ENCODE data around the gene APOBEC3A. TPM values are rescaled to one million over a fixed set of nuclear protein-coding genes. Genes with fewer than 3 reads are reported as not detected.
A peak's percentile ranks its signal among the peaks of the same experiment; 100 is the strongest.
"Not testable (repeated sequence)": the region's sequence is repeated elsewhere in the genome, so short reads cannot be mapped to it uniquely, and the experiment has no call there.

The APOBEC3A gene
- polyA plus RNA-seq, 3 donors, result 0.46 to 22.4 (median 16.5) TPM

DNA sequence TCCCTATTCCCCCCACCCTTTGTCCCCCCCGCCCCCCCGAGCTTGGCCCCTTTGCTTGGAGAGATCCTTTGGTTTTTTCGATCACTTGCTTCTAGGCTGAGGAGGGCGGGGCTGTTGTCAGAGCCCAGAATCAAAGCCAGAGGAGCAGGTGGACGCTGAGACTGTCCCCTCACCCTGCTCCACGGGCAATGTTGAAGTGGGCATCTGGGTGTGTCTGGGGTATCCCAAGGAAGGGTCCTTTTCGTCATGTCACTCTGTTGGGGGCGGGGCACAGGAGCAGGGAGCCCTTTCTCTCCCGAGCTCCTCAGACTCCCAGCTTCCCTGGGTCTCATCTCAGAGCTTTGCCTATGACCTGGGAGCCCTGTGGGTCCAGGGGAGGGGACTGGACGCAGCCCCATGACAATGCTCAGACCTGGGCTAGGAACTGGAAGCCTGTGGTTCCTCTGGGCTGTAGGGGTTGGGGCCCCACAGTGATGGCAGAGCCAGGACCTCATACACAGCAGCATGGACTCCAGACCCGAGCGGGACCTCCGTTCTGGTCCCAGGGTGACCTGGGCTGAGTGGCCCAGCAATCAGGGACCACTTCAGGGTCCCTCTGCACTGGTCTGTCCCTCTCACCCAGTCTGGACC, 2.9 kb upstream of the APOBEC3A start:
- WGBS, 3 donors, result 69 to 80% (median 73%) methylated on average over 12 to 13 of the region's 13 CpGs
- peak overlapping the region; percentile 57 for H3K27ac ChIP-seq (ENCODE audit: low read depth, low read length)

DNA sequence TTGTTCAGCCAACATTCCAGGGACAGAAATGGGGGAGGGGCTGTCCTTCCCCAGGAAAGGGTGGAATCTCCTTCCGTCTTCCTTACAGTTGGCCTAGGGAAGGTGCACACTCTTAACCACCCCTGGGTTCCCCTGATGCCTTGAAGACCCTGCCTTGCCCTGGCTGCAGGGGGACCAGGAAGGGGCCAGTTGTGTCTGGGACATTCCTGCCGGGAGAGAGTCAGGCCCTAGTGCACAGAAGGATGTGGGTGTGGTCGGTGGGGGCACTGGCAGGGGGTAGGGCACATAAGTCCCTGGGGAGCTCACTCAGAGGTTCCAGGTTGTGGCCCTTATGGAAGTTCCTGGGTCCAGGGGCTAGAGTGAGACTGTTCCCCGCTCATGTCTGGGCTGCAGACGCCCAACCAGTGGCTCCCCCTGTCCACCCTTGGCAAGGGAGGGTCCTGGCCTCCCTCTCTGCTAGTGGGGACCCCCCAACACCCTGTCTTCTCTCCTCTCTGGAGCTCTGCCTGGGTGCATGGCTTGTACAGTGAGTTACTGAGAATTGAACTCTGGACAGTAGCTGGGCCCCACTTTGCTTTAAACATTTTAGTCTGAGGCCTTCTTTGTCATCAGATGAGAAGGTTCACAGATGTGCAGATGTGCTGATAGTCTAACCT, 2.0 kb upstream of the APOBEC3A start:
- H3K27ac ChIP-seq (ENCODE audit: low read depth, low read length), result no peak overlapping the region
- WGBS, 3 donors, result 63 to 75% (median 66%) methylated on average over 5 of the region's 5 CpGs

DNA sequence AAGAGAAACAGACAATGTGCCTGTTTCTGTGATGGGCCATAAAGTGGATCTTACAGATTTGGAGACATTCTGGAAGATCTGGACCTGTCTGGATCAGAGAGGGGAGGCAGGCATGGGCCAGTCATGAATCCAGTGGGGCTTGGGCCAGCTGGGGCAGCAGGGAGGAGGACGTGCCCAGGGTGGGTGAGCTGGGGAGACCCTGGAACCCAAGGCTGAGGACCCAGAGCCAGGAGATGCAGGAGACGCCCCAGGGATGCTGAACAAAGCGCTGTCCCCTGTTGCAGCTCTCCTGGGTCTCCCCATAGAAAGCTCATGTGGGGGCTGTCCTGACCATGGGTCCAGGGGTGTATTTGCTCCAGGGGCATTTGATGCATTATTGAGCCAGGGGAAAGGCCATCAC, 1.5 kb upstream of the APOBEC3A start:
- 94 to 100% (median 95%) methylated on average over 3 of the region's 3 CpGs for WGBS, 3 donors
- no peak overlapping the region for H3K27ac ChIP-seq (ENCODE audit: low read depth, low read length)

DNA sequence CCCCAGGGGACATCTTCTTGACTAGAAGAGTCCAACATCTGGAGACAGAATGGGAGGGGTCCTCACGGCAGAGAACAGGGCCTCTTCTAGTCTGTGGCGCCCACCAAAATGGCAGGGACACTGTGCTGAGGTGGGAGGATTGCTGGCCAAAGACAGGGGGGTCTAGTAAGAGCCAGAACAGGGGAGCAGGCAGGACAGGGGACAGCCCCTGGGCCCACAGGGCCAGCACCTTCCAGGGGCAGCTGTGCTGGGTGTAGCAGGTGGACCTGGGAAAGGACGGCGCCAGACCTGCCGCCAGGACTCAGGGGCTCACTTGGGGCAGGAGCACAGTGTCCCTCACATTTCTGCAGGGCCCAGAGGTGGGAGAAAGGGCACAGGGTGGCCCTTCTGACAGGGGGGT, 858 bp upstream of the APOBEC3A start:
- no peak overlapping the region for H3K27ac ChIP-seq (ENCODE audit: low read depth, low read length)
- WGBS, 3 donors, result 84 to 88% (median 86%) methylated on average over 5 of the region's 5 CpGs

DNA sequence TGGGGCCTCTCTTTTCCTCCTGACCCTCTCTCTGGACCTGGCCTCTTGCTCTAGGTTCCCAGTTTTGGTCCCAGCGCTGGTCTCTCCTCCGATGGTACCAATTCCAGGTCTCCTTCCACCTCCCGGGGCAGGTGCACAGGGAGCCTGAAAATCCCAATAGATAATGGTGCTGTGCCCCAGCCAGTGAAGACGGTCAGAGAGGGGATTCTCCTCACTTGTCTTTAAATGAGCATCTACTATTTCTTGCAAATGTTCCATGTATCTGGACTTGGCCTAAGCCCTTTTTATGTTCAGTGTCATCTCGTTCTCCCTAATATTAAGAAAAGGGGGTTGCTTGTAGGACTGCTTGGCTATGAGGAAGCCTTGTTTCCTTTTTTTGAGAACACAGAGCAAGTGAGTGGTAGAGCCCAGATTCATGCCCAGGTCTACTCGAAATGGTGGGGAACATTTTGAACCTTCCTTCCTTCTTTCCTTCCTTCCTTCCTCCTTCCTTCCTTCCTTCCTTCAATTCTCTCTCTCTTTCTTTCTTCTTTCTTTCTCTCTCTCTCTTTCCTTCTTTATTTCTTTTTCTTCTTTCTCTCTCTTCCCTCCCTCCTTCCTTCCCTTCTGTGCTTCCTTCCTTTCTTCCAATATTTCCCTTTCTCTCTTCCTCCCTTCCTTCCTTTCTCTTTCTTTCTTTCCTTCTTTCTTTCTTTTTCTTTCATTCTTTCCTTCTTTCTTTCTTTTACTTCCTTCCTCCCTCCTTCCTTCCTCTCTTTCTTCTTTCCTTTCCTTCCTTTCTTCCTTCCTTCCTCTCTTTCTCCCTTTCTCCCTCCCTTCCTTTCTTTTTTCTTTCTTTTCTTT, 620 bp downstream of the APOBEC3A start:
- WGBS, 3 donors, result 74 to 91% (median 75%) methylated on average over 6 of the region's 6 CpGs
- no peak overlapping the region for H3K27ac ChIP-seq (ENCODE audit: low read depth, low read length)

DNA sequence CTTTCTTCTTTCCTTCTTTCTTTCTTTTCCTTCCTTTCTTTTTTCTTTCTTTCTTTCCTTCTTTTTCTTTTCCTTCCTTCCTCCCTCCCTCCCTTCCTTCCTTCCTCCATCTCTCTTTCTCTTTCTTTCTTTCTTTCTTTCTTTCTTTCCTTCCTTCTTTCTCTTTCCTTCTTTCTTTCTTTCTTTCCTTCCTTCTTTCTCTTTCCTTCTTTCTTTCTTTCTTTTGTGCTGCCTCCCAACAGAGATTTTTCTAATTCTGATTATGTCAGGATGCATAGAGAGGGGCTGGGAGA, 1.2 kb downstream of the APOBEC3A start:
- not testable (repeated sequence) for H3K27ac ChIP-seq (ENCODE audit: low read depth, low read length)

DNA sequence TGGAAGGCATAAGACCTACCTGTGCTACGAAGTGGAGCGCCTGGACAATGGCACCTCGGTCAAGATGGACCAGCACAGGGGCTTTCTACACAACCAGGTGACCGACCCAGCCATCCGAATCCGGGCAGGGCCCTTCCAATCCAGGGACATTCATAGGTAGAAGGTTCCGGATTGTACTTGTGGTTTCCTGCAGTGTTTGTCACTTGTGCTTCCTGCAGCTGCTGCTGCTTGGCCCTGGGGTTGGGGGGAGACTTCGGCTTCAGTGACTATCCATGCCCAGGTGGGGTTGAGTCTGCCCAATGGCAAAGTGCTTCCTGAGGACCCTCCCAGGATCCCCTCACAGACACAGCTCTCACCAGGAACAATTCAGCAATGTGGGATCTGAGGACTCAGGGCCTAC, 2.2 kb downstream of the APOBEC3A start:
- WGBS, 3 donors, result 67 to 86% (median 74%) methylated on average over 8 of the region's 8 CpGs
- no peak overlapping the region for H3K27ac ChIP-seq (ENCODE audit: low read depth, low read length)

DNA sequence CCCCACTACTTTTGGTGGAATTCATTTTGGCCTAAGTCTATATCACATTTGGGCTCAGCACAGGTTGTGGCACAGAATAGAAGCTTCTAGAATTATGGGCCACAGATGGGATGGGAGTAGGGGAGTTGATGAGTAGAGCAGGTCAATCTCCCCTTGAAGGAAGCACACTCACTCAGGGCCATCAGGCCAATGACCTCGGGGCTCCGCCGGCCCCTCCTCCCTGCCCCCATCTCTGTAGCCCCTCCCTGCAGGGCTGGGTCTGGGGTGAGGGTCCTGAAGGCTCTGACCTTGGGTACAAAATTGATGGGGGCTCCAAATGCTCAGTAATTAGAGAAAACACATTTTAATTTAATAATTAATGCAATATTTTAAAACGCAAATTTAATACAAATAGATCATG, 3.3 kb downstream of the APOBEC3A start:
- not testable (repeated sequence) for H3K27ac ChIP-seq (ENCODE audit: low read depth, low read length)
- WGBS, 3 donors, result 77 to 85% (median 83%) methylated on average over 3 to 4 of the region's 4 CpGs

DNA sequence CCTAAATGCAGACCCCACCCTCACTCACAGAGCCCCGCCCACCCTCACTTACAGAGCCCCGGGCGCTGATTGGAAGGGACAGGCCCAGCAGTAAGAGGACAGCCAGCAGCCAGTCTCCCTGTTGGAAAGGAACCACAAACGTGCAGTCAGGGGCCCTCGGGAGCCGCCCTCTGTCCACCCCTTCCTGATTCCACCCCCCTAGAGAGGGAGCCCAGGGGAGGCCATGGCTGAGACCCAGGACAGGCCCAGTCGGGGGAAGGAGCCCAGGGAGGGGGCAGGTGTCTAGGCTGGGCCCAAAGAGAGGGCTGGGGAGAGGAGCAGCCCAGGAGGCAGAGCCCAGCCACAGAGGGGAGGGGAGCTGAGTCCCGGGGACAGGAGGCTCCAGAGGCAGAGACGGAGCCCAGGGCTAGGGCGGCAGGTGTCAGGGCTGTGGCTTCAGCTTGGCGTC, 5.9 kb downstream of the APOBEC3A start:
- H3K27ac ChIP-seq (ENCODE audit: low read depth, low read length), result not testable (repeated sequence)

DNA sequence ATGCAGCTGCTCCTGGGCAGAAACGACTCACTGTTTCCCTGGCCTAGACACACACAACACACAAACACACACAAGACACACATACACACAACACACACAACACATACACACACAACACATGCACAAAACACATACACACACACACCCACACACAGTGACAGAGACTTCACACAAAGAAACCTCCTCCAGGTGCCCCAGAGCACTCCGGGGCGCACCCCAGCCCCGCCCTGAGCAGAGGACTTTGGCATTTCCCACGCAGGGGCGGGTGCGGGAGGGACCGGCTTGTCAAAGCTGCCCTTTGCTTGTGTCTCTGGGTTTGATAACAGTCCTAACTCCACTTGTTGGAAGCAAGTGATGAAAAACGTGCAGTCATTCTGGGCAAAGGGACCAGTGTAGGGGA, 6.5 kb downstream of the APOBEC3A start:
- no peak overlapping the region for H3K27ac ChIP-seq (ENCODE audit: low read depth, low read length)
- 26 to 72% (median 67%) methylated on average over 9 of the region's 9 CpGs for WGBS, 3 donors

More for the DNA sequence above, 5.9 kb downstream of the APOBEC3A start:
- WGBS, 3 donors, result 26 to 50% (median 42%) methylated on average over 8 to 11 of the region's 11 CpGs

DNA sequence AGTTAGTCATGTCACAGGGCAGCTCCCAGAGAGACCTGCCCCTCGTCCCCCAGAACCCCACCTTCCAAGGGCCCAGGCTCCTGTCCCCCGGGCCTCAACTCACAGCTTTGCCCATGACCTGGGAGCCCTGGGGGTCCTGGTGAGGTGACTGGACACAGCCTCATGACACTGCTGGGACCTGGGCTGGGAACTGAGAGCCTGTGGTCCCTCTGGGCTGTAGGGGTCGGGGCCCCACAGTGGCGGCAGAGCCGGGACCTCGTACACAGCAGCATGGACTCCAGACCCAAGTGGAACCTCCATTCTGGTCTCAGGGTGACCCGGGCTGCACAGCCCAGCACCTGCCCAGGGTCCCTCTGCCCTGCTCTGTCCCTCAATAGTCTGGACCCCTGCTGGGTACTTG, 6.9 kb downstream of the APOBEC3A start:
- 73 to 85% (median 85%) methylated on average over 7 of the region's 7 CpGs for WGBS, 3 donors

DNA sequence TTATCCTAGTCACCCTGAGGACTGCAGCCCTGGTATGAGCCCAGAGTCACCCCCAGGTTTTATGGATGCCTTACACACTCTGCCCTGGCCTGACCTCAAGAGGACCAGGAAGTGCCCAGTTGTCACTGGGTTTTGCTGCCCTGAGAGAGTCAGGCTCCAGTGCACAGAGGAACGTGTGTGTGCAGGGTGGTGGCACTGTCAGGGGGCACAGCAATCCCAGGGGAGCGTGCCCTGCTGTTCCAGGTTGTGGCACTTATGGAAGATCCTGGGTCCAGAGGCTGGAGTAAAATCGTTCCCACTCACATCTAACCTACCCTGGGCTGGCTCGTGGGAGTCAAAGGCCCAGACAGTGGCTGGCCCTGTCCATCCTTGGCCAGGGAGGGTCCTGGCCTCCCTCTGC, 7.6 kb downstream of the APOBEC3A start:
- no peak overlapping the region for H3K27ac ChIP-seq (ENCODE audit: low read depth, low read length)
- WGBS, 3 donors, result 74 to 81% (median 75%) methylated on average over 4 of the region's 4 CpGs

More for the DNA sequence above, 6.9 kb downstream of the APOBEC3A start:
- no peak overlapping the region for H3K27ac ChIP-seq (ENCODE audit: low read depth, low read length)

DNA sequence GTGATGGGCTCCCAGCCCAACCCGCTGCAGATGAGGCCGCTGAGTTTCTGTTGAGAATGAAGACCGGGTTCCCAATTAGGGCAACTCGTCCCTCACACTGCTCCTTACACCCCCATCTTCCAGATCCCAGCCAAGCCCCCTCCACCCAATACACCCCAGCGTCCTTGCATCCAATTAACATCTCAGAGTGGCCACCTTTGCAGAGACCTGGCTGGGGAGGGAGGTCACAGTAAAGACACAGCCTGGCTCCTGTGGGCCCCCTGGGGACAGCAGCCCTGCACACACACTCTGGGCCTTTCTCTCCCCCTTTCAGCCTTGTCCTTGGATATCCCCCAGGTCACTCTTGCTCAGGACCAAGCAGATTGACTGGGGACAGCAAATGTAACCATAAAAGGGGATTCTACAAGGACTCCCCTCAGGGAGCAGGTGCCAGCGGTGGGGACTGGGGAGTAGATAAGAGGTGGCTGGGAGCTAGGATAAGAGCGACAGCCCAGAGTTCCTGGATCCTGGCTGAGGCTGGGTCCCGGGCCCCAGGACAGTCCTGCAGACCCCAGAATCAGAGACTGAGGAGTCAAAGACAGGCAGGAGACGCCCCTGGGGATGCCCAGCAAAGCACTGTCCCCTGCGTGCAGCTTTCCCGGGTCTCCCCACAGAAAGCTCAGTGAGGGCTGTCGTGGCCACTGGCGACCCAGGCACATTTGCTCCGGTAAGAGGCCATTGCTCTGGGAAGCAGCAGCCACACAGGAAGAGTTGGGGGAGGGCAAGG, 8.4 kb downstream of the APOBEC3A start:
- H3K27ac ChIP-seq (ENCODE audit: low read depth, low read length), result no peak overlapping the region
- WGBS, 3 donors, result 82 to 86% (median 86%) methylated on average over 14 of the region's 14 CpGs

DNA sequence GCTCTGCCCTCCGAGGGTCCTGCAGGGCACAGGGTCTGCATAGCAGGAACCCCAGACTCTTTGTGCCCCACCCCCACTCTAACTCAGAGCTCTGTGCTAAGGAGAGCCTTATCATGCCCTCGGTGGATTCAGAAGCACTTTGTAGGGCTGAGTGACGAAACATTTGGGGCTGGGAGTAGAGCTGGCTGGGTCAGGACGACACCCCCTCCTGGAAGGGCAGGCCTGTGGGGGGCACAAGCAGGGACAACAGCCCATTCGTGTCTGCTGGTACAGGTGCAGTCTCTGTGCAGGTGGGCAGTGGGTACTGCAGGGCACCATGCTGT, 8.9 kb downstream of the APOBEC3A start:
- WGBS, 3 donors, result 54 to 64% (median 59%) methylated on average over 5 of the region's 5 CpGs
- H3K27ac ChIP-seq (ENCODE audit: low read depth, low read length), result no peak overlapping the region

DNA sequence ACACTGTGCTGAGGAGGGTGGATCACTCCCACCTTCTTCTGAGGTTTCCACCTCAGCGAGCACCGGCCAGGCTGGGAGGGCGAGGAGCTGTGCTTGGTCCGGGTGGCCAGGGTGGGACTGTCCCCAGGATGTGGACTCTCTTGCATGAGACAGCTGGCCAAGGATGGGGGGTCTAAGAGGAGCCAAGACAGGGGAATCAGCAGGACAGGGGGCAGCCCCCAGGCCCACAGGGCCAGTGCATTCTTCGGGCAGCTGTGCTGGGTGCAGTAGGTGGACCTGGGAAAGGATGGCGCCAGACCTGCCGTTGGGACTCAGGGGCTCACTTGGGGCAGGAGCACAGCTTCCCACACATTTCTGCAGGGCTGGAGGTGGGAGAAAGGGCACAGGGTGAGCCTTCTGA, 9.5 kb downstream of the APOBEC3A start:
- WGBS, 3 donors, result 87 to 98% (median 89%) methylated on average over 7 of the region's 7 CpGs
- H3K27ac ChIP-seq (ENCODE audit: low read depth, low read length), result no peak overlapping the region

DNA sequence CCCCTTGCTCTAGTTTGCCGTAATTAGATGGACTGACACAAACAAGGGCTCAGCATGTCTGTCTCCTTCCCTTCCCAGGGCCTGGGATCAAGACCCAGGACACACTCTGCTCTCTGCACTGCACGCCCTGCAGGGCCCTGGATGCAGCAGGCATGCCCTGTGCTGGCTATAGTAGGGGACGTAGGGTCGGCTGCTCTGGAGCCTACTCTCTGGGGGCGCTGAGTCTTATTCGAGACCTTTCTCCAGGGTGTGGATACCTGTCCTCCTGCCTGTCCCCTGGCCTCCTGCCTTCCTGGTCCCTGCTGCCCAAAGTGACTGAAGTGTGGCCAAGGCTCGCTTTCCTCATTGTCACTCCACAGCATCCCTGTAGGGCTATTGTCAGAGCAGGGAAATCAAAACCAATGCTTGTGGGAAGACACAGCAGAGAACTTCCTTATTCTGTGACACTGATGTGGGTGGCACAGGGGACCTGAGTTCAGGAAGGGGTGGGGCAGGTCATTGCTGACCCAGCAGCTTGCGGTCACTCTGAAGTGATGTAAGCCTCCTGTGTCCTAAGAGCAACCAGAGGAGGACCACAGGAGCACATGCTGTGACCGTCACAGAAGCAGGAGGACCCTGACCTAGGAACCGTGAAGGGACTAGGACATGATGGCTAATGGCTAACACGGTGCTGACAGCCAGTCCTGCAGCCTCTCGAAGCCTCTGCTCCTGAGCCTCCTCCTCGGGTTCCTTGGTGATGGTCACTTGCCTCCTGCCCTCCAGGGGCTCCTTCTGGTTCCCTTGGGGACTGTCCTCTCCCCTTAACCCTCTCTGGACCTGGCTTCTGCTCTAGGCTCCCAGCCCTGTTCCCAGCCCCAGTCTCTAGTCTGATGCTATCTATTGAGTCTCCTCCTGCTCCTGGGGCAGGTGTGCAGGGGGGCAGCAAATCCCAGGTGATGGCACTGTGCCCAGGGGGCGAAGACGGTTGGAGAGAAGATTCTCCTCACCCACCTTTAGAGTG, 10.3 kb downstream of the APOBEC3A start:
- 59 to 84% (median 64%) methylated on average over 15 of the region's 15 CpGs for WGBS, 3 donors
- H3K27ac ChIP-seq (ENCODE audit: low read depth, low read length), result no peak overlapping the region

DNA sequence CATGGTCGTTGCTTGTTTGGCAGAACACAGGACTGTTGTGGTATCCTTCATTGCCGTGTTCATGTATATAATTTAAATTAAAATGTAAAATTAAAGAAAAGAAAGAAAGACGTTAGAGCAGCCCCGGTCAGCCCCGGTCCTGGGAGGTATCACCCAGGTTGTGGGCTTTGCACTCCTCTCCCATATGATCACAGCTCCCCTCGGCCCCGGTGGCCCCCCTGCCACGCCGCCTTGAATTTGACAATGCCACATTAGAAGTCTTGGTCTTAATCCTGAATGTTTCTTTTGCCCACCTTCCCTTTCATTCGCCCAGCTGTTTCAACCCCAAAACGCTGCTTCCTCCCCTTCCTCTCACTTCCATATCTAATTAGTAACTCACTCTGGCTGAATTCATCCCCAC, 11.4 kb downstream of the APOBEC3A start:
- WGBS, 3 donors, result 79 to 92% (median 85%) methylated on average over 11 of the region's 11 CpGs
- H3K27ac ChIP-seq (ENCODE audit: low read depth, low read length), result no peak overlapping the region

DNA sequence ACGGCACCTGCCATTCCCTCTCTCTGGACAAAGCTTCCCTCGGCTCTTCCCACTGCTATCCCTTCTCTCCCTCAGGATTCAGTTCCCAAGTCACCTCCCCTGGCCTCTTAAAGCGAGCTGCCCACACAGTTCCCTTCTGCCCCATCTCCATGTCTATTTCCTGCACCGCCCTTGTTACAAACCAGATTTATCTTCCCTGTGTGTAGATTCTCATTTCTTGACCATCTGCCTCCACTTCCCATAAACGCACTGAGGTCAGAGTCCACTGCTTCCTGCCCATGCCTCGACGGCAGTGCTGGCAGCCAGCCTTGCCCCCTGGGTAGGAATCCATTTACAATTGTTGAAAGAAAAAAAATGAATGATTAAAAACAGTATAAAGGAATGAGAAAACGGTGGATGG, 13.1 kb downstream of the APOBEC3A start:
- WGBS, 3 donors, result 32 to 41% (median 36%) methylated on average over 8 of the region's 8 CpGs
- no peak overlapping the region for H3K27ac ChIP-seq (ENCODE audit: low read depth, low read length)

All from adipose tissue (tissue), 3 donors.